GM19372 (cell line): ENCODE data around the gene REXO1.
"Not testable (repeated sequence)": the region's sequence is repeated elsewhere in the genome, so short reads cannot be mapped to it uniquely, and the experiment has no call there.

Experiments used
- ATAC-seq: cut with Tn5 transposase; IDR thresholded peaks from one replicate; pipeline ENCODE4 v1.9.1; 2021; ENCODE audit warnings: mild to moderate bottlenecking, low read depth, moderate library complexity; ENCODE audit not compliant: unreplicated experiment

Gene REXO1, protein sequence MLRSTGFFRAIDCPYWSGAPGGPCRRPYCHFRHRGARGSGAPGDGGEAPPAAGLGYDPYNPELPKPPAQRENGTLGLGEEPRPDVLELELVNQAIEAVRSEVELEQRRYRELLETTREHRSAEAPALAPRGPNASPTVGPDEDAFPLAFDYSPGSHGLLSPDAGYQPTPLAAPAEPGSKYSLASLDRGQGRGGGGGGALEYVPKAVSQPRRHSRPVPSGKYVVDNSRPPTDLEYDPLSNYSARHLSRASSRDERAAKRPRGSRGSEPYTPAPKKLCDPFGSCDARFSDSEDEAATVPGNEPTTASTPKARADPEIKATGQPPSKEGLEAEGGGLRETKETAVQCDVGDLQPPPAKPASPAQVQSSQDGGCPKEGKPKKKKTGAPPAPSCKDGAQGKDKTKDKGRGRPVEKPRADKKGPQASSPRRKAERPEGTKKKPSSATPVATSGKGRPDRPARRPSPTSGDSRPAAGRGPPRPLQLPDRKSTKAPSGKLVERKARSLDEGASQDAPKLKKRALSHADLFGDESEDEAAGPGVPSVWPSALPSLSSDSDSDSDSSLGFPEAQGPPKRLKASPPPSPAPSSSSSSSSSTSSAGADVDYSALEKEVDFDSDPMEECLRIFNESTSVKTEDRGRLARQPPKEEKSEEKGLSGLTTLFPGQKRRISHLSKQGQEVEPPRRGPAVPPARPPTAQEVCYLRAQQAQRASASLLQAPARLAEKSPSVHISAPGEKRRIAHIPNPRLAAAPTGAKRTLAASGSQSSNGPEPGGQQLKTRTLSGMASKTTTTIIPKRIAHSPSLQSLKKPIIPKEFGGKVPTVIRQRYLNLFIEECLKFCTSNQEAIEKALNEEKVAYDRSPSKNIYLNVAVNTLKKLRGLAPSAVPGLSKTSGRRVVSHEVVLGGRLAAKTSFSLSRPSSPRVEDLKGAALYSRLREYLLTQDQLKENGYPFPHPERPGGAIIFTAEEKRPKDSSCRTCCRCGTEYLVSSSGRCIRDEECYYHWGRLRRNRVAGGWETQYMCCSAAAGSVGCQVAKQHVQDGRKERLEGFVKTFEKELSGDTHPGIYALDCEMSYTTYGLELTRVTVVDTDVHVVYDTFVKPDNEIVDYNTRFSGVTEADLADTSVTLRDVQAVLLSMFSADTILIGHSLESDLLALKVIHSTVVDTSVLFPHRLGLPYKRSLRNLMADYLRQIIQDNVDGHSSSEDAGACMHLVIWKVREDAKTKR

DNA sequence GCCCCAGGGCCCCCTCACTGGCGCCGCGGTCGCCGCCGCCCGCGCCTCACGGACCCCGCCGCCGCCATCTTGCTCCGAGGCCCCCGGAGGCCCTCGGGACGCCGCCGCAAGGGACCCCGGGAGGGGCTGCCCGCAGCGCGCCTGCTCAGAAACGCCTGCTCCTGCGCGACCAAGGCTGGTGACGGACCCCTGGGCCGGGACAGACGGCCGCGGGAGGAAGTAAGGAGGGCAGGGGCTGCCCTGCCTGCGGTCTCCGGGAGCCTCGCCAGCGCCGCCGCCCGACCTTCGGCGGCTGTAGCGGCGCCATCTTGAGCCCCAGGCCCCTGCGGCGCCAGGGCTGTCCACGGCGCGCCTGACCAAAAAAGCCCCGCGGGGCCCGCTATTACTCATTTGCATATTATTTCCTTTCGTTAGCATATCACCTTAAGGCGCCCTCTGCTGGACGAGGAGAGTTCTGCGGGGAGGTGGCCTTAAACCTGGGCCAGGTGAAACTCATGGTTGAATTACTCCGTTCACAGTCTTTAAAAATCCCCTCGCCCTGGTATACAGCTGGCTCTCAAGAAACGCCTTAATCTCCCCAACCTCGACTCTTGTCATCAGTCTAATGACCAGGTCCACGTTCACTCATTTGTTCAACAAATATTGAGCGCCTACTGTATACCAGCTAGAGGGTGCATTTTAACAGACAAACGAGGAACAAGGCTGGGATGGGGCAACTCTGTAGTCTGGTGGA, at the start of gene REXO1:
REXO1 (minus strand) TSS at position 85 of the 733 bp plus-strand sequence. CDS start 125 bp downstream, outside the sequence.
- ATAC-seq: peak; percentile 70

DNA sequence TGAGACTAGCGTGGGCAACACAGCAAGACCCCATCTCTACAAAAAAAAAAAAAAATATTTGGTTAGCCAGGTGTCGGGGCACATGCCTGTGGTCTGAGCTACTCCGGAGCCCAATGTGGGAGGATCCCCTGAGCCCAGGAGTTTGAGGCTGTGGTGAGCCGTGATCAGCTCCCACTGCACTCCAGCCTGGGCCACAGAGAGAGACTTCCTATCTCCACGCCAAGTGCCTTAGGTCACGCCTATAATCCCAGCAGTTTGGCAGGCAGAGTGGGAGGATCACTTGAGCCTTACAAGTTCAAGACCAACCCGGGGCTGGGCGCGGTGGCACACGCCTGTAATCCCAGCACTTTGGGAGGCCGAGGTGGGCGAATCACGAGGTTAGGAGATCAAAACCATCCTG, 48.2 kb upstream of the REXO1 start:
- no peak for ATAC-seq

DNA sequence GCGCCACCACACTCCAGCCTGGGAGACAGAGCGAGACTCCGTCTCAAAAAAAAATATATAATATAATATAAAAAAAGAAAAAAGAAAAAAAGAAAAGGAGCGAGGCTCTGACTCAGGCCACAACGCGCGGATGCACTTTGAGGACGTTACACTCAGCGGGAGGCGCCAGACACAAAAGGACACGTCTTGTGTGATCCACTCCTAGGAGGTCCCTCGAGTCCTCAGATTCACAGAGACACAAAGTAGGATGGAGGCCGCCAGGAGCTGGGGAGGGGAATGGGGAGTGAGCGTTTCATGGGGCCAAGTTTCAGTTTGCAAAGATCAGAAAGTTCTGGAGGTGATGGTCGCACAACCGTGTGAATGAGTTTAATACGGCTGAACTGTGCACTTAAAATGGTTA, 45.5 kb upstream of the REXO1 start:
- no peak for ATAC-seq

DNA sequence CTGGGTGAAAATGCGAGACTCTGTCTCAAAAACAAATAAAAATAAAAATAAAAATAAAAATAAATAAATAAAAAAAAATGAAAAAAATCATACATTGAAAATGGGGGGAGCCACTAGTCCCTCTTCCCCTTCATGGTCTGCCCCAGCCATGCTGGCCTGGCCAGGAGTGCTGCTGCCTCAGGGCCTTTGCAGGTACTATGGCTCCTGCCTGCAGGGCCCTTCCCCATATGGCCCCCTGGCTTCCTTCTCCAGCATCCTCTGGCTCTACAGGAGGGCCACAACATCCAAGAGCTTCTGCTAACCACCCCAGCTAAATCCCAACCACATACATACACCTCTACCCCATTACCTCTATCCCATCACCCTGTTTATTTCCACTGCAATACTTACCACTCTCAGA, 41.6 kb upstream of the REXO1 start:
- ATAC-seq: no peak

DNA sequence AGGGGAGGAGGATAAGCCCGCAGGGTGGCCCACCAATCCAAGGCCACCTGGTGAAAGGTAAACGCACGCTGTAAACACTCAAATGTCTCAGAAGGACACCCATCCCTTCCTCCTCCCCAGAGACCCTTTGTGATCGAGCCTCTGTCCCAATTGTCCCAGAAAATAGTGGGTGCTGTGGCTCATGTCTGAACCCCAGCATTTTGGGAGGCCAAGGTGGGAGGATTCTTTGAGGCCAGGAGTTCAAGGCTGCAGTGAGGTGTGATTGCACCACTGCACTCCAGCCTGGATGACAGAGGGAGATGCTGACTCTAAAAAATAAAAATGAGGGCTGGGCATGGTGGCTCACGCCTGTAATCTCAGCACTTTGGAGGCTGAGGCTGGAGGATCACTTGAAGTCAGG, 40.1 kb upstream of the REXO1 start:
- ATAC-seq: no peak

DNA sequence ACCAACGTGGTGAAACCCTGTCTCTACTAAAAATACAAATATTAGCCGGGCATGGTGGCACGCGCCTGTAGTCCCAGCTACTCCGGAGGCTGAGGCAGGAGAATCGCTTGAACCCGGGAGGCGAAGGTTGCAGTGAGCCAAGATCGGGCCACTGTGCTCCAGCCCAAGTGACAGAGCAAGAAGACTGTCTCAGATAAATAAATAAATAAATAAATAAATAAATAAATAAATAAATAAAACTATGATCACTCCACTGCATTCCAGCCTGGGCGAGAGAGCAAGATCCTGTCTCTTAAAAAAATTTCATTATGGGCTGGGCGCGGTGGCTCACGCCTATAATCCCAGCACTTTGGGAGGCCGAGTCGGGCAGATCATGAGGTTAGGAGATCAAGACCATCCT, 38.1 kb upstream of the REXO1 start:
- not testable (repeated sequence) for ATAC-seq

DNA sequence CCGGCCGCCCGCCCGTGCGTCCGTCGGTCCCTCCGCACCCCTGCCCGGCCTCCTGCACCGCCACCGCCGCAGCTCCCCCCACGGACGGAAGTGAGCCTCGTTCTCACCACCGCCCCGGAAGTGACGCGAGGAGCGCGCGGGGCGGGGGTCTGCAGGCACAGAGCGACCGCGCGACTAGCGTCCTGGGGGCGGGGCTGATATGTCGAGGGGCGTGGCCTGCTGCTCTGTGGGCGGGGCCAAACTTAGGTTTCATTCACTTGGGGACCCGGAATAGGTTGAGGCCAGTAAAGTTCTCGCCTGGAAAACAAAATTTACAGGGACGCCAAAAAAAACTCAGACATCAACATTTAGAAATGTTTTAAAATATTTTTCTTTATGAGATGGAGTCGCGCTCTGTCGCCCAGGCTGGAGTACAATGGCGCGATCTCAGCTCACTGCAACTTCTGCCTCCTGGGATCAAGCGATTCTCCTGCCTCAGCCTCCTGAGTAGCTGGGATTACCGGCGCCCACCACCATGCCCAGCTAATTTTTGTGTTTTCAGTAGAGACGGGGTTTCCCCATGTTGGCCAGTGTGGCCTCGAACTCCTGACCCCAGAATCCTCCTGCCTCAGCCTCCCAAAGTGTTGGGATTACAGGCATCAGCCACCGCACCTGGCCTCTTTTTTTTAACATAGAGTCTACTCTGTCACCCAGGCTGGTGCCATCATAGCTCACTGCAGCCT, 37.3 kb upstream of the REXO1 start, which contains the start of gene ABHD17A:
ABHD17A (minus strand) TSS at position 99 of the 722 bp plus-strand sequence. CDS start 3,930 bp downstream, outside the sequence.
- ATAC-seq: peak; percentile 92

DNA sequence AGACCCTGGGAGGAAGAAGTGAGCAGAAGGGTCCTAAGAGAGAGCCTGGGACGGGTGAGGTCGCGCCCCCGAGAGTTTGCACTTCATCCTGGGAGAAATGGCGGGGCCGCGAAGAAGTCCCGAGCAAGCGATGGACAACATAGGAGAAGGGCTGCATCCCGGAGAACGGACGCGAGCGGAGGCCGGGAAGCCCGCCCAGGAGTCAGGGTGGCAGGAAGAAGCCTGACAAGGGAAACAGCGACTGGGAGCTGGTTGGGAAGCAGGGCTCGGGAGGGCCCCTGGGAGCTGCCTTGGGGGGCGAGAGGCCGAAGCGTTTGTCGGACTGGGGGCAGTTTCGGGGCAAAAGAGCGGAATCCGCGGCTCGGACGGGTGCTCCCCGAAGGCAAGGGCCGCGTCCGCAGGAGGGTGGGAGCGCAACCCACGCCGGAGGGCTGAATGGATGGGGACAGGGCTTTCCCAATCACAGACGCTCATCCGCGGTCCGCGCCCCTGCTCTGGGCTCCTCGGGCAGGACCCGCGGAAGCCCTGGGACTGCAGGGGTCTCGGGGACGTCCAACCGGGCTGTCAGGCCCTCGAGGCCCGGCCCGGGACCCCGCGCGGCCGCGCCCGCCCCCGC, 36.5 kb upstream of the REXO1 start:
- ATAC-seq: peak; percentile 11

DNA sequence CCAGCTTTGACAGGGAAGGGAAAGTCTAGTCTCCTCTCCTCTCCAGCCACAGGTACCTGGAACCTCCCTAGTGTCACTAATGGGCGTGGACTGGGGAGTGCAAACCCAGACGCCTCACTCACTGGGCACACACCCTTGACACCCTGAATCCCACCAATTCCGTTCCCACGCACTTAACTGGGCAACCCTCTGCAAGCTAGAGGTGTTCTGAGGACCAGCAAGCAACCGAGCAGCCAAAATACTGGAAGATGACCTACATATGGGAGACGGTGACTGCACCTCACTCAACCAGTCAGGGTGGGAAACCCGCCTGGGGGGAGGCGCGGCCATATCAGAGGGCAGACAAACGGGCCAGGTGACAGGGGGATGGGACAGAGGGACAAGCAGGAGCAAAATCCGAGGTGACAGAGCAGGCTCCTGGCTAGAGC, 36.0 kb upstream of the REXO1 start:
- no peak for ATAC-seq

DNA sequence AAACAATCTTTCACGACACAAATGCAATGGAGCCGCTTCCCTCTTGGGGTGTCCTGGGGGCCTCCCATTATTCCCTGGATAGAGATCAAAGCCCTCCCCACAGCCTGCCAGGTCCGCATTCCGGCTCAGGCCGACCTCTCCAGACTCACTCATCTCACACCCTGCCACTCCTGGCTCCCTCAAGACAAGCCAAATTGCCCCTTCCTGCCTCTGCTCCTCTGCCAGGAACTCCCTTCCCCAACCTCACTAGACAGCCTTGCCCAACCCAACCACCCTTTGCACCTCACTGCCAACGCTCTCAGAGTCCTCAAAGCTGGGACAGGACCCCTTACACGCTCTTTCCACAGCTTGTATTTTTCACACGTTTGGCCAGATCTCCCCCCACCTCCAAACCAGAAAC, 35.5 kb upstream of the REXO1 start:
- no peak for ATAC-seq

DNA sequence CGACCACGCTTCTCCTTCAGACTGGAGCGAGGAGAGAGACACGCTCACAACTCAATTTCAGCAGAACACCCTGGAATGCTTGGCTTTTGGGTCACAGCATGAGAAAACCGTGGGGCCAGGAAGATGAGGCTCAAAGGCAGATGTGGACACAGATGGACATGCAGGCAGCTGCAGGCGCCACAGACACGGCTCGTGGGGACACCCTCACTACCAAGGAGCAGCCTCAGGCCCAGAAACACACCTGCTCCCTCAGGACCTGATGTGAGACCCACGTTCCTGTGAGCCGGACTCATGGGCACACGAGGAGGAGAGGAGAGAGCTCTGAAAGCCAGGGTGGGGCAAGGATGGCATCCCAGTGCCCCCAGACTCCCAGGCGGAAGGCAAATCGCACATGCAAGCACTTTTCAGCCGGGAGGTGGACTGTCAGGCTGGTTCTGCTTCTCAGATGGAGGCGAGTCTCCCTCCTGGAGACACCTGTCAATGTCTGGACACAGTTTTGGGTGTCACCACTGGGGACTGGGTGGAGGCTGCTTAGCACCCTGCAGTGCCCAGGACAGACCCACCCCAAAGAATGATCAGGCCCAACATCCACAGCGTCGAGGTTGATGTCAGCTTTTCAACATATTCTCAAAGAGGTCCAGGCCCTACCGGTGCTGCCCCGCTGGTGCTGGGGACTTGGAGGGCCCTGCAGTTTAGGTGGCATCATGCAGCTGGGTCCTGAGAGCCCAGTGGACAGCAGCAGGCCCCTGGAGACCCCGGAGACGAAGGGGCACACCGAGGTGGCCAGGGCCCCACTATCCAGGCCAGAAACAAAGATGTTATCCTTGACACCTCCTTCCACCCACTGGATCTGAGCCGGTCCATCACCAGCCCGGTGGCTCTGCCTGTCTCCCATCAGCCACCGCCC, 34.8 kb upstream of the REXO1 start:
- no peak for ATAC-seq

DNA sequence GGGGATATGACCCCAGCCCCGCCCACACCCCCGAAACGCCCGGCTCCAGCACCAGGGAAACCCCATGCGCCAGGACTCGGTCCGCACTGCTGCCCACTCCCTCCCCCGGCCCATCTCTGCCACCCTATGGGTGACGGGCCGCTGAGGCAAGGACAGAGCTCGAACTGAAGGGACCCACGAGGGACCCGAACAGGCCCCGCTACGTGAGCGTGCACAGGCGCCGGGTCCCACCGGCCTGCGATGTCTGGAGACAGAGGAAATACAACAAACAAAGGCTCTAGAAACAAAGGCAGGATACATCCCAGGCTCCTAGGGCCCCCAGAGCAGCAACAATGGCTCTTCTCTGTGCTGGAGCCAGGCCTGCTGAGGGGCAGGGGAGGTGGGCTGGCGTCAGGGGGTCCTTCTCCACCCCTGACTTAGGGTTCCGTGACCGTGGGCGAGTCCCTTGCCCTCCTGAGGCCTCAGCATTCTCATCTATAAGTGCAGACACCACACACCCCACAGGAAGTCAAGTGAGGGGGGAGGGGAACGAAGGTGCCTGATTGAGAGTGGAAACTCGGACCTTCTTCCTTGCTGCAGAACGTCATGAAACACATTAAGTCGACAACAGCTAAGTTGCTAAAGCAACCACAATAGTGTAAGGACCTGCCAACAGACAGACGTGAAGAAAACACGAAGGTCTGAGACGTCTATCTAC, 34.0 kb upstream of the REXO1 start:
- ATAC-seq: no peak

DNA sequence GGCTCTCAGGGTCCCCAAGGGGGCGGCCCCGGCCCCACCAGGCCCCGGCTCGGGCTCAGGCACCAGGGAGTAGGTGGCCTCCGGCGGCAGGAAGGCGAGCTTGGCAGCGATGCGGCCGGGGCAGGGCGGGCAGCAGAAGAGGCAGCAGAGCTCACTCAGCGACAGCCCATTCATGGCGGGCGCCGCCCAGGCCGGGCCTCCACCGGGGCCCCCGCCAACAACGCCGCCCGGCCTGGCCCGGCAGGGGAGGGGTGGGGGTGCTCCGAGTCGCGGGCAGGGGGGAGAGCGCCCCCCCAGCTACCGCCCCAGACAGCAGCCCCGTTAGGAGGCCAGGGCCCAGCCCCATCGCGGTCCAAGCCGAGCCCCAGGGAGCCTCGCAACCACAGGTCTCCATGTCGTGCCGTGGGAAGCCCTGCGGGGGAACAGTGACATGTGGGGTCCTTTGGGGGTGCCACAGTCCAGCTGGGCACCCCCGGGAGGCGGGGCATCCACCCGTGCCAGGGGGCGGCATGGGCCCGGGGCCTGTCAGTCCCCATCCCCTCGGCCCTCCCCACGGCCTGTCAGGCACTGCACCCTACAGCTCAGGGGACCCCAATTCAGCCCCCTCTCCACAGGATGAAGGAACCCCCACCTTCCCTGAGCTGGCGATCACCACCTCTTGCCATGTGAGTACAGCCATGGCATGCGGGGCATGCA, 33.3 kb upstream of the REXO1 start:
- ATAC-seq: not testable (repeated sequence)

DNA sequence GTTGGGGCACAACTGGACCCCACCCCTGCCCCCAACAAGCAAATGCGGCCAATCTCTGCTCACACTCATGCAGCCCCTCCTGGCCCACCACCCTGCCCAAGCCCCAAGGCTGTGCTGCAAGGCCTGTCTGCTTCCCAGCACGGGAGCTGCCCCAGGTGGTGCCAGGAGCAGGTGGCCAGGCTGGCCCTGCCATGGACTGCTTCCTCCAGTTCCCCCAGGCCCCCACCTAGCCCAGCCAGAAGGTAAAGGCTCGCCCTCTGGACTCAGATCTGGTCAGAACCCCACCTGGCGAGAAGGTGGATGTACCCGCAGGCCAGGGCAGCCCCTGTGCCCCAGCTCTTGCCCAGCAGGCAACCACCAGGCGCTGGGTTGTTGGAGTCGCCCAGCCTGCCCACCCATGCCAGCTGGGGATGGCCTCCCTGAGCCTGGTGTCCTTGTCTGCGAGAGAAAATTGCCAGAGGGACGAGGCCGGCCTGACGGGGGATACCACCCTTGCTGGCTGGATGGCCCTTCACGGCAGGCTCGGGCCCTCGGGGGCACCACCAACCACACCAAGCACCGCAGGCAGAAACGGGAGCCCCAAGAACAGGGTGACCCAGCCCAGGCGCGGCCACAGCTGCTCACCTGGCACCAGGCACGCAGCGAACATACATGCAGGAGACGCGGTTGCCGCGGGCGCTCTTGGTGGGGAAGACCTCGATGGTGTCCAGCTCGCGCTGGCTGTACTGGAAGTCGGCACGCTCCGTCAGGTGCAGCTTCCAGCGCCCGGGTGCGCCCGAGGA, 32.5 kb upstream of the REXO1 start:
- no peak for ATAC-seq

DNA sequence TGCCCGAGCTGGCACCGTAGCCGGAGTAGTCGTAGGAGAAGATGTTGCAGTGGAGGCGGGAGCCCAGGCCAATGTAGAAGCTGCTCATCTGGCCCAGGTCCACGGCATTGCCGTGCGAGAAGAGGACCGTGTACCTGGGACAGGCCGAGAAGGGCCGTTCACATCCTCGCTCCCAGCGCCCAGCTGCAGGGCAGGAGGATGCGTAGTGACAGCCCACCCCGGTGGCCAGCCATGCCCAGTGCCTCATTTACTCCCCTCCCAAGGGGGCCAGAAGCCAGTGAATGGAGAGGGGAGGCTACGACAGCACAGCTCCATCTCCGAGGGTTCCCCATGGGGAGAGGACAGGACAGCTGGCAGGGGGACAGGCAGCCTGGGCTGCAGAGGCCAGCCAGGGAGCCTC, 31.7 kb upstream of the REXO1 start:
- ATAC-seq: not testable (repeated sequence)

DNA sequence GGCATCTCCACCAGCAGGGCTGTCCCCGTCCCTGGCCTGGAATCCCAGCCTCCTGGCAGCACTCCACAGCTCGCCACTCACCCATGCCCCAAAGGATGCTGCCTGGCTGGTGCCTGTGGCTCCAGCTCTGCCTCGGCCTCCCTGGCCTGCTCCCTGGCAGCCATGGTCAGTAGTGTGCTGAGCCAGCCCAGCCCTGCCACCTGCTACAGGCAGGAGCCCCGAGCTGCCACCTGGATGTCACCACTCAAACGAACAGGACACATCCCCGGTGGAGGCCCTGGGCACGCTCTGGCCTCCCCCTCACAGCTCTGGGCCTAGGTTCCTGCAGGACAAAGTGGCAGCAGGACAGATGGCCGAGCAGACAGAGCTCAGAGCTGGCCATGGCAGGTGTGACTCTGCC, 30.3 kb upstream of the REXO1 start:
- not testable (repeated sequence) for ATAC-seq
